B cell (primary cell): ENCODE results near the gene COA5. TPM values are rescaled to one million over a fixed set of nuclear protein-coding genes. Genes with fewer than 3 reads are reported as not detected.
A peak's percentile ranks its signal among the peaks of the same experiment; 100 is the strongest.
"Not testable (repeated sequence)": the region's sequence is repeated elsewhere in the genome, so short reads cannot be mapped to it uniquely, and the experiment has no call there.

Experiments
- ATAC-seq: fragments of 200-7000 bp; cut with Tn5 transposase; one replicate; pipeline ENCODE4 v1.10.0; 2021; ENCODE audit warnings: low read depth, mild to moderate bottlenecking, moderate number of reproducible peaks, moderate library complexity
- CTCF ChIA-PET: fragments of 350-600 bp; sonication (Branson Sonifier 250); formaldehyde crosslinking; loops from one replicate; lab custom pipeline; 2021; ENCODE audit warnings: antibody characterized with exemption, inconsistent platforms; lab: Charles Lee
- POLR2A ChIA-PET: fragments of 350-600 bp; sonication (Branson Sonifier 250); formaldehyde crosslinking; loops from one replicate; lab custom pipeline; 2021; ENCODE audit warnings: antibody characterized with exemption; lab: Charles Lee
- DNase-seq: peaks from one replicate; pipeline ENCODE4 v3.0.0; 2013
- H2AFZ ChIP-seq: 2 replicates; pipeline ENCODE4 v1.6.1; 2012; ENCODE audit warnings: mild to moderate bottlenecking, low read depth, low read length; ENCODE audit not compliant: insufficient read depth, poor library complexity, severe bottlenecking
- H3K27ac ChIP-seq, 2 donors: 1 replicate in 1 of 2; 2 replicates in 1 of 2; pipeline ENCODE4 v1.5.1; 2012 to 2013; ENCODE audit warnings: low read length in 2 of 2, mild to moderate bottlenecking in 2 of 2, moderate library complexity in 1 of 2
- H3K27me3 ChIP-seq, 4 experiments: fragments of 200-600 bp in 1 of 4; sonication (generic) in 1 of 4; replicated peaks in 1 of 4; 1 replicate in 2 of 4; 2 replicates in 2 of 4; pipeline versions ENCODE4 v1.6.1 to v1.7.0; 2013 to 2016; ENCODE audit warnings: low read length in 3 of 4, mild to moderate bottlenecking in 2 of 4, mixed read lengths in 1 of 4, moderate library complexity in 1 of 4; ENCODE audit not compliant: insufficient read depth in 4 of 4, control insufficient read depth in 3 of 4; ENCODE audit errors: control extremely low read depth in 1 of 4
- H3K36me3 ChIP-seq, 2 experiments: replicated peaks in 1 of 2; 1 replicate in 1 of 2; 2 replicates in 1 of 2; pipeline versions ENCODE4 v1.6.1 to v1.7.1; 2013; ENCODE audit warnings: low read length in 1 of 2; ENCODE audit not compliant: insufficient read depth in 2 of 2, control insufficient read depth in 1 of 2; ENCODE audit errors: control extremely low read depth in 1 of 2, extremely low read depth in 1 of 2
- H3K4me1 ChIP-seq, 2 donors: fragments of 200-600 bp in 1 of 2; sonication (generic) in 1 of 2; 1 replicate in 1 of 2; 2 replicates in 1 of 2; pipeline versions ENCODE4 v1.5.1 to v1.6.1; 2013 to 2017; ENCODE audit warnings: low read length in 2 of 2; ENCODE audit not compliant: control insufficient read depth in 2 of 2, insufficient read depth in 2 of 2
- H3K4me2 ChIP-seq: replicated peaks from 2 replicates; pipeline ENCODE3; 2012; ENCODE audit warnings: mild to moderate bottlenecking, low read depth, low read length; ENCODE audit not compliant: poor library complexity, severe bottlenecking
- H3K4me3 ChIP-seq, 5 experiments: fragments of 200-600 bp in 1 of 5; sonication (generic) in 1 of 5; 1 replicate in 3 of 5; 2 replicates in 2 of 5; pipeline versions ENCODE4 v1.5.1 to v1.7.0; 2011 to 2016; ENCODE audit warnings: low read length in 4 of 5, mild to moderate bottlenecking in 4 of 5, low read depth in 2 of 5, control low read depth in 1 of 5, moderate library complexity in 1 of 5; ENCODE audit not compliant: insufficient read depth in 1 of 5; ENCODE audit errors: control extremely low read depth in 1 of 5, extremely low read depth in 1 of 5
- H3K79me2 ChIP-seq: fragments of 200-600 bp; sonication (generic); one replicate; pipeline ENCODE4 v1.6.0; 2016; ENCODE audit warnings: low read length; ENCODE audit not compliant: control insufficient read depth, insufficient read depth
- H3K9ac ChIP-seq: fragments of 200-600 bp; sonication (generic); 2 replicates; pipeline ENCODE4 v1.6.1; 2017; ENCODE audit warnings: mild to moderate bottlenecking, low read length, moderate library complexity
- H3K9me3 ChIP-seq, 3 donors: one replicate each; pipeline versions ENCODE4 v1.6.1 to v1.7.1; 2013; ENCODE audit warnings: low read length in 2 of 3; ENCODE audit not compliant: control insufficient read depth in 2 of 3, insufficient read depth in 1 of 3; ENCODE audit errors: control extremely low read depth in 1 of 3
- H4K20me1 ChIP-seq: 2 replicates; pipeline ENCODE4 v1.6.0; 2012; ENCODE audit warnings: mild to moderate bottlenecking, low read length; ENCODE audit not compliant: insufficient read depth, control insufficient read depth, poor library complexity, severe bottlenecking
- H3K27ac Mint-ChIP-seq: one replicate; pipeline ENCODE4 v1.8.0; 2021; ENCODE audit warnings: mixed read lengths
- H3K27me3 Mint-ChIP-seq: one replicate; pipeline ENCODE4 v1.8.0; 2021; ENCODE audit warnings: mixed read lengths
- H3K4me1 Mint-ChIP-seq: one replicate; pipeline ENCODE4 v1.8.0; 2021; ENCODE audit warnings: mixed read lengths
- H3K4me3 Mint-ChIP-seq: one replicate; pipeline ENCODE4 v1.8.0; 2021; ENCODE audit warnings: mixed read lengths
- H3K9me3 Mint-ChIP-seq: one replicate; pipeline ENCODE4 v1.8.0; 2022; ENCODE audit warnings: mixed read lengths; ENCODE audit not compliant: insufficient read depth
- CTCF ChIP-seq: fragments of 200-600 bp; IDR thresholded peaks from one replicate; pipeline ENCODE4 v1.8.0; 2022; ENCODE audit warnings: antibody characterized with exemption, mild to moderate bottlenecking
- EZH2 ChIP-seq: IDR thresholded peaks from 2 replicates; pipeline ENCODE4 v1.6.1; 2012; ENCODE audit warnings: borderline replicate concordance, low read depth, mild to moderate bottlenecking, moderate library complexity, low read length; ENCODE audit not compliant: insufficient read depth, poor library complexity, severe bottlenecking
- WGBS: methylation state at CpG from one replicate; pipeline ENCODE4 v1.1.5; 2013; ENCODE audit warnings: missing lambda C conversion rate; ENCODE audit not compliant: insufficient coverage; 5-methylcytosine and 5-hydroxymethylcytosine counted together
- intact Hi-C: fragments of 100-400 bp; cut with micrococcal nuclease; formaldehyde crosslinking; loops from one replicate; pipeline ENCODE4 v1.10.0; 2022
- polyA plus RNA-seq: library from polyadenylated mRNA; depleted of rRNA; stranded (reverse); fragments of >200 nt; gene quantifications from 2 replicates; pipeline ENCODE4 v1.2.3, GENCODE V29; 2012
- total RNA-seq, 2 donors: library from RNA; stranded (reverse); fragments of 120-200 nt in 1 of 2; gene quantifications; 1 replicate in 1 of 2; 2 replicates in 1 of 2; pipeline versions ENCODE4 v1.2.3 to v1.2.4, GENCODE V29; 2013 to 2022

The COA5 gene
- total and polyA plus RNA-seq, 2 donors (not counting 1 experiment from before 2014, with no cell fraction given): 23.2 to 46.9 TPM

- Histone ChIP-seq H3K9me3 (peaks cover 0 to 4% (median 0%) of the 10 kb centered on the region in 3 donors), H4K20me1 (peaks cover 4% of the 10 kb centered on the region), H3K27me3 (no peaks in the 10 kb centered on the region), H2AFZ (no peak overlapping the region), H3K4me3 (no peak overlapping the region), H3K4me1 (no peaks in the 10 kb centered on the region), H3K79me2 (no peaks in the 10 kb centered on the region), H3K9ac (no peak overlapping the region), H3K36me3 (peaks cover 14 to 58% of the 10 kb centered on the region in 2 experiments), H3K4me2 (no peak overlapping the region), H3K27ac (no peak overlapping the region)
- intact Hi-C loops: no loop called here
- ChIA-PET POLR2A (no interaction called here), CTCF (interaction anchor here (0.6 kb wide), 1 partner anchor 189 kb away, joined by 3 read pairs; no protein-coding TSS in a partner anchor)
- Mint-ChIP-seq H3K9me3 (peaks cover 1% of the 10 kb centered on the region), H3K4me1 (no peaks in the 10 kb centered on the region), H3K27ac (peak overlapping the region; percentile 29), H3K4me3 (no peak overlapping the region), H3K27me3 (no peaks in the 10 kb centered on the region)
- WGBS: no CpG with 5 or more reads among the region's 1 CpG
- TF ChIP-seq EZH2 (no peak), CTCF (no peak)
- no peak for DNase-seq
- ATAC-seq: no peak
Observed at GRCh38 chr2:98598781-98599428, 9.4 kb downstream of the COA5 start.

GRCh38 chr2:98594665-98595064, 13.6 kb downstream of the COA5 start:
- H3K4me3 ChIP-seq, H3K4me1 Mint-ChIP-seq, H3K27ac ChIP-seq, H3K9ac ChIP-seq, ATAC-seq, H3K4me3 Mint-ChIP-seq, H4K20me1 ChIP-seq, H3K9me3 ChIP-seq, H3K27me3 ChIP-seq, H2AFZ ChIP-seq, CTCF ChIA-PET, POLR2A ChIA-PET, H3K27ac Mint-ChIP-seq, DNase-seq, intact Hi-C loops, H3K9me3 Mint-ChIP-seq, H3K4me1 ChIP-seq, H3K79me2 ChIP-seq, H3K4me2 ChIP-seq, H3K27me3 Mint-ChIP-seq: not testable (repeated sequence)
- H3K36me3 ChIP-seq: peaks cover 8 to 25% of the 10 kb centered on the region in 2 experiments
- no CpG with 5 or more reads among the region's 4 CpGs for WGBS
